Thyroid gland (tissue), 4 donors: Measurements from ENCODE around the gene RFPL2.

ENCODE experiments used
- CTCF ChIP-seq, 6 experiments: fragments of 200-600 bp in 3 of 6; fragments of 450-650 bp in 3 of 6; sonication (generic) in 3 of 6; IDR thresholded peaks; one replicate each; pipeline ENCODE4 v1.5.1; 2016 to 2019; ENCODE audit warnings: antibody characterized with exemption in 6 of 6, mild to moderate bottlenecking in 2 of 6, inconsistent platforms in 1 of 6, moderate library complexity in 1 of 6
- POLR2A ChIP-seq, 2 donors: fragments of 450-650 bp; IDR thresholded peaks; one replicate each; pipeline ENCODE4 v1.6.1; 2017; ENCODE audit warnings: antibody characterized with exemption in 2 of 2, mild to moderate bottlenecking in 2 of 2, moderate library complexity in 1 of 2

GRCh38 chr22:32222991-32223390 is 18.1 kb upstream of the RFPL2 start:
- TF ChIP-seq POLR2A (IDR thresholded peaks at IDR 0.05) (no peak), CTCF (IDR thresholded peaks at IDR 0.05) (no peak)
